HG03439 (cell line): ENCODE measurements around the gene BEST2.
"Not testable (repeated sequence)": the region's sequence is repeated elsewhere in the genome, so short reads cannot be mapped to it uniquely, and the experiment has no call there.

Experiments
- ATAC-seq: cut with Tn5 transposase; IDR thresholded peaks from one replicate; pipeline ENCODE4 v1.9.1; 2021; ENCODE audit warnings: mild to moderate bottlenecking, moderate library complexity; ENCODE audit not compliant: unreplicated experiment

BEST2 gene

DNA sequence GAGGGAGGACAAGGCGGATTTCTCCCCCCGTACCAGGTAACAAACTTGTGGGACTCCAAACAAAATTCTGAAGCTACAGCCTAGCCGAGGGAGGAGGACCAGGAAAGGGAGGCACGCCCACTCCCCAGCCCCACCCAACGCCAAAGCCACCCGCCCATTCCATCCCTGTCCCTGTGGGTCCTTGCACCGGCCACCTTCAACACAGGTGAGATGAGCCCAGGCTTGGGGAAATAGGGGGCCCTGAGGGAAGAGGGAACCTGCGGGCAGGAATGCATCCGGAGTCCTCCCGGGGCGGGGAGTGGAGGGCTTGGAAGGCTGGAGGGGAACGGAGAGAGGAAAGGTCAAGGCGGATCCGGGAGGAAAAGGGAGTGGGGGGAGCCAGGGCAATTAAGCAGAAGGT is at the start of gene BEST2:
BEST2 (plus strand) TSS at position 157 of the 400 bp plus-strand sequence. CDS start 802 bp downstream, outside the sequence.
- no peak for ATAC-seq

DNA sequence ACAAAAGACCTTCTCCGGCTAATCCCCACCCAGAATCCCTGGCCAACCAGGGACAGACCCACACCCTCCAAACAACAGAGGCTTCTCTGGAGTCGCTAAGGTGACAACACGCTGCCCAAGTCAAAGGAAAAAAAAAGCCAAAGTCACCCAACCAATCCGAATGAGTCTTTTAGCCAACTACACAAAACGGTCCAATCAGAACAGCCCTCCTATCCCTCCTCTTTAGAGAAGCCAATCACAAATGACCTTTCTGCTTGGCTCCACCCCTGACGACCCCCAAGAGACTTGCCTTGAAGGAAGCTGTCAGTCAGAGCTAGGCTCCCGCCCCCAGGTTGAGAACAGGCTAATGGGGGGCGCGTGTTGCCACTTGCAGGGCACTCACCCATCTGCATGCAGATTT is 48.5 kb upstream of the BEST2 start:
- ATAC-seq = no peak

DNA sequence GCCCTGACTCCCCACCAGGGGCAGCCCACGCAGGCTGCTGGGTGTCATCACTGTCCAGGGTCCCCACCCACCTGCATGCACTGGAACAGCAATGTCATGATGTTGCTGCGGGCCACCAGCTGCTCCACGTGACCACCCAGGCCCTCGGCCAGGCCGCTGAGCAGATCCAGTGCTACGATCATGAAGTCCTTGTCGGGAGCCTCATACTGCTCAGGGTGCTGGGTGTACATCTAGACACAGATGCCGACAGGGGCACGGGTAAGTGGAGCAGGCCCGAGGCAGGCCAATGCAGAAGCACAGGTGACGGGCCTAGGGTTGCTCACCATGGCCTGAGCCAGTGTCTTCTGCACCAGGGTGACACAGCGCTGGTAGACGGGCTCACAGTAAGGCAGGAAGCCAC is 46.4 kb upstream of the BEST2 start:
- ATAC-seq = no peak

DNA sequence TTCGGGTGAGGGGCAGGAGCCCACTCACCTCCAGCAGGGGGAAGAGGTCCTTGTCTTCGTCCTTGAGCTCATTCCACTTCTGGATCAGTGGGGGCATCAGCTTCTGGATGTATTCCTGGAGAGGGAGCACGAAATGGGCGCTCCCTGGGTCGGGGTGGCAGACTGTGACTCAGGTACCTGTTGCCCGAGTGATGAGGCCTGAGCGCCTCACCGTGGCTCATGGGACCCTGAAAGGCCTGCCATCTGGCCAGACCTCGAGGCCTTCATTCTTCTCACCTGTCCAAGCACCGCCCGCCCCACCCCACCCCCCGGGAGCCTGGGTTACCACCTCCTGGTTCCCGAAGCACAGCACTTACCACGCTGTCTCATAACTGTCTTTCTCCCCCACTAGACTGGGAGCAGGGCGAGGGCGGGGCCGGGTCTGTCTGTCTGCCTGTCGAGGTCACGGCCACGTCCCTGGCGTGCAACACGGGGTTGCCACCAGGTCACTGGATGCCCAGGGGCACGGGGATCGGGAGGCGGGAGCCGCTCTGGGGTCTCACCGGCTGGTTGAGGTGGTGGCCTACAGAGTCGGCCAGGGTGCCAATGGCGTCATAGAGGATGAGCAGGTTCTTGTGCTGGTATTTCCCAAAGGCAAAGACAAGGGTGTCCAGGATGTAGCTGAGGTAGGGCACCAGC is 45.8 kb upstream of the BEST2 start:
- no peak for ATAC-seq

DNA sequence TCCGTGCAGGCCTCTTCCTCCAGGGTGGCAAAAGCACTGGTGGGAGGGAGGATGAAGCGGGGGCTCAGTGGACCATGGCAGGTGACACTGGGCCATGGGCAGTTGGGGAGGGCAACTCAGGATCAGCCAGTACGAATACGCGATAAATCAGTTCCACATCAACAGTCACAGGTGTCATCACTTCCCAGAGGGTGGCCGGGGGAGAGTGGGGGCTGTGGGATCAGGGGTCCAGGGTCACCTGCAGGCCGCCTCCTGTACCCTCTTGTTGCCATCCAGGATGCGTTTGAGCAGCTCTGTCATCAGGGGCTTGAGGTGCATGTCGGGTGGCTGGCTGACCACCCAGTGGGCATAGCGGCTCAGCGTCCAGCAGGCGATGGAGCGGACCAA is 45.3 kb upstream of the BEST2 start:
- no peak for ATAC-seq

DNA sequence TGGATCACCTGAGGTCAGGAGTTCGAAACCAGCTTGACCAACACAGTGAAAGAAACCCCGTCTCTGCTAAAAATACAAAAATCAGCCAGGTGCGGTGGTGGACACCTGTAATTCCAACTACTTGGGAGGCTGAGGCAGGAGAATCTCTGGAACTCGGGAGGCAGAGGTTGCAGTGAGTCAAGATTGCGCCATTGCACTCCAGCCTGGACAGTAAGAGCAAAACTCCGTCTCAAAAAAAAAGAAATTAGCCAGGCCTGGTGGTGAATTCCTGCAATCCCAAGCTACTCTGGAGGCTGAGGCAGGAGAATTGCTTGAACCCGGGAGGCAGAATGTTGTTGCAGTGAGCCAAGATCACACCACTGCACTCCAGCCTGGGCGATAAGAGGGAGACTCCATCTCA is 43.0 kb upstream of the BEST2 start:
- ATAC-seq = no peak

DNA sequence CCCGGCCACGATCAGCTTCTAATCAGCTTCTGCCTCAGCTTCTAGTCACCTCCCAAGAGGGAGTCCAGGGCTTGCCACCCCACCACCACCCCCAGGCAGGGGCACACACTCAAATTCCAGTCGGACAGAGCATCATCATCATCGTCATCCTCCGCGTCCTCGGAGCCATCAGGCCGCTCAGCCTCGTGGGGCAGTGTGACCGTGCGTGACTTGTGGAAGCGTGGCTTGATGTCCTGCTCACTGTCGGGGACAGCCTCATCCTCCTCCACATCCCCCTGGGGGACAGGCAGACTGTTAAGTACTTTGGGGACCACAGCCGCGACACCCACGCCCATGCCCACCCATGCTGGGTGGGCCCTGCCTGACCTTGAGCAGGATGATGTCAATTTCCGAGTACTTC is 40.4 kb upstream of the BEST2 start:
- ATAC-seq = no peak

DNA sequence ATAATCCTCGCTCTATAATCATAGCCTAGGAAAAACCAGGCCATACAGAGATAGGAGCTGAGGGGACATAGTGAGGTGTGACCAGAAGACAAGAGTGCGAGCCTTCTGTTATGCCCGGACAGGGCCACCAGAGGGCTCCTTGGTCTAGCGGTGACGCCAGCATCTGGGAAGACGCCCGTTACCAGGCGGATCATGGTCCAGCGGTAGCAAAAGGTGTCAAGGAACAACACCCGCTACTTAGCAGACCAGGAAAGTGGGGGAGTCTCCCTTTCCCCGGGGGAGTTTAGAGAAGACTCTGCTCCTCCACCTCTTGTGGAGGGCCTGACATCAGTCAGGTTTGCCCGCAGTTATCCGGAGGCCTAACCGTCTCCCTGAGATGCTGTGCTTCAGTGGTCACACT is 39.5 kb upstream of the BEST2 start:
- not testable (repeated sequence) for ATAC-seq

DNA sequence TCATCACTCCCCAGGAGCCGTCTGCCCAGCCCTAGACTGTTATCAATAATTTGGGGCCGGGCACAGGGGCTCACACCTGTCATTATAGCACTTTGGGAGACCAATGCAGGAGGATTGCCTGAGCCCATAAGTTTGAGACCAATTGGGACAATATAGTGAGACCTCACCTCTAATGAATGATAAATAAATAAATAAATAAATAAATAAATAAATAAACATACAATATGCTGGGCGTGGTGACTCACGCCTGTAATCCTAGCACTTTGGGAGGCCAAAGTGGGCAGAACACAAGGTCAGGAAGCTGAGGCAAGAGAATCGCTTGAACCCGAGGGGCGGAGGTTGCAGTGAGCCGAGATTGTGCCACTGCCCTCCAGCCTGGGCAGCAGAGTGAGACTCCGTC is 38.3 kb upstream of the BEST2 start:
- not testable (repeated sequence) for ATAC-seq

DNA sequence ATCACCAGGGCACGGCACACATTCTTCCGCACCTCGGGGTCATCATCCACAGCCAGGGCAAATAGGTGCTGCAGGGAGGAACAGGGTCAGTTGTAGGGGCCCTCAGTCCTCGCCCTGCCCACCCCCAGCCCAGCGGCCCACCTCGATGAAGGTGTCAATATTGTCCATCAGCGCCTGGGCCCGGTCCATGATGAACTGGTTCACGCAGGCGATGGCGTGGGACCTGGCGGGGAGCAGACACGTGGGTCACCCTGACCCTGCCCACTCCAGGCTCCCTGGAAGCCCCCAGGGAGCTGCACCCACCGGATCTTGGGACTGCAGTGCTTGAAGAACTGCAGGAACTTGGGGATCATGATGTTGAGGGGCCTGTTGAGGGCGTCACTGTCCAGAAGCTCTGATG is 36.5 kb upstream of the BEST2 start:
- ATAC-seq = no peak

DNA sequence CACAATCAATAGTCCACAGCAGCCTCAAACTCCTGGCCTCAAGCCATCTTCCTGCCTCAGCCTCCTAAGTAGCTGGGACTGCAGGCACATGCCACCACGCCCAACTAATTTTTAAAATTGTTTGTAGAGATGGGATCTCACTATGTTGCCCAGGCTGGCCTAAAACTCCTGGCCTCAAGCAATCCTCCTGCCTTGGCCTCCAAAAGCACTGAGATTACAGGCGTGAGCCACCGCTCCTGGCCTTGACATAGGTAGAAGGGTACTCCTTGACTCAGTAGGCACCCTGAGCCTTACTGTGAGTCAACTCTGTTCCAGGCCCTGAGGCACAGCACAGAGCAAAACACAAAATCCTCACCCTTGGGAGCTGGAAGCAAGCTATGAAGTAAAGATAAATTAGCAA is 35.7 kb upstream of the BEST2 start:
- no peak for ATAC-seq

DNA sequence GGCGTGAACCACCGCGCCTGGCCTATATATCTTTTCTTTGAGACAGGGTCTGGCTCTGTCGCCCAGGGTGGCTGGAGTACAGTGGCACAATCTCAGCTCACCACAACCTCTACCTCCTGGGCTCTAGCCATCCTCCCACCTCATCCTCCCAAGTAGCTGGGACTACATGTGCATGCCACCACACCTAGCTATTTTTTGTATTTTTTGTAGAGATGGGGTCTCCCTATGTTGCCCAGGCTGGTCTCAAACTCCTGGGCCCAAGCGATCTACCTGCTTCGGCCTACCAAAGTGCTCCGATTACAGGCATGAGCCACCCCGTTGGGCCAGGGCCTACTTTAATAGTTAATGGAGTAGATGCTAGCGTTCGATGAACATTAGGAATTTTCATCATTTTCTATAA is 31.3 kb upstream of the BEST2 start:
- ATAC-seq = no peak

DNA sequence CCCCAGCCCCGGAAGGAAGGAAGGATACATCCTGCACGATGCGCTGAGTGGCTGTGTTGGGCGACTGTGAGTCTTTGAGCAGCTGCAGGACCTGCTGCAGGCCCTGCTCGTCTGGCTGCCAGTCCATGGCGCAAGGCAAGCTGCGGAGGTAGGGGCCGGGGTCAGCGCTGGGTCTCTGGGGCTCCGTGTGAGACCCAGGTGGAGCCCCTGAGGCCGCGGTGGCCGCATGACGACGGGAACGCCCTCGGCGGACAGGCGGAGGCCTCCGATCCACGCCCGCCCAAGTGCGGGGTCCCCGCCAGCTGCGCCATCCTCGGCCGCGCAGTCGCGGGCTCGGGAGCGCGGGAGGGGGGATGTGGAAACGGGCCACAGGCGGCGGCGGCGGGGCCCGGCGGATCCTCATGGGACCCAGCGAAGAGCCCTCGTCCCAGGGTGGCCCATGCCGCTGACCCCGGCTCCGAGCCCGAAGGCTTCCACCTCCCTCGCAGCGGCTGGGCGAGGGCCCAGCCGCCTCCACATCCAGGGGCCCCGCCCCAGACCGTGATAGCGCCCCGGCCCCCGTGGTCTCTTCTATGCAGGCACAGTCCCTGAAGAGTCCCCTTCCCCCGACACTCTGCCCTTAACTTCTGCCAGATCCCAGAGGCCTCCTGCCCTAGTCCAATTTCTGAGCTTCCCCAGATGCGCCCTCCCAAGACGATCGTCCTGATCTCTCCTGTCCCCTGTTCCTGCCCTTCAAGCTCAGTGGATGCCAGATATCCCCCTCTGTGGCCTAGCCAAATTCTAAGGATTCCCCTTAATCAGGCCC is 30.5 kb upstream of the BEST2 start:
- ATAC-seq = no peak

DNA sequence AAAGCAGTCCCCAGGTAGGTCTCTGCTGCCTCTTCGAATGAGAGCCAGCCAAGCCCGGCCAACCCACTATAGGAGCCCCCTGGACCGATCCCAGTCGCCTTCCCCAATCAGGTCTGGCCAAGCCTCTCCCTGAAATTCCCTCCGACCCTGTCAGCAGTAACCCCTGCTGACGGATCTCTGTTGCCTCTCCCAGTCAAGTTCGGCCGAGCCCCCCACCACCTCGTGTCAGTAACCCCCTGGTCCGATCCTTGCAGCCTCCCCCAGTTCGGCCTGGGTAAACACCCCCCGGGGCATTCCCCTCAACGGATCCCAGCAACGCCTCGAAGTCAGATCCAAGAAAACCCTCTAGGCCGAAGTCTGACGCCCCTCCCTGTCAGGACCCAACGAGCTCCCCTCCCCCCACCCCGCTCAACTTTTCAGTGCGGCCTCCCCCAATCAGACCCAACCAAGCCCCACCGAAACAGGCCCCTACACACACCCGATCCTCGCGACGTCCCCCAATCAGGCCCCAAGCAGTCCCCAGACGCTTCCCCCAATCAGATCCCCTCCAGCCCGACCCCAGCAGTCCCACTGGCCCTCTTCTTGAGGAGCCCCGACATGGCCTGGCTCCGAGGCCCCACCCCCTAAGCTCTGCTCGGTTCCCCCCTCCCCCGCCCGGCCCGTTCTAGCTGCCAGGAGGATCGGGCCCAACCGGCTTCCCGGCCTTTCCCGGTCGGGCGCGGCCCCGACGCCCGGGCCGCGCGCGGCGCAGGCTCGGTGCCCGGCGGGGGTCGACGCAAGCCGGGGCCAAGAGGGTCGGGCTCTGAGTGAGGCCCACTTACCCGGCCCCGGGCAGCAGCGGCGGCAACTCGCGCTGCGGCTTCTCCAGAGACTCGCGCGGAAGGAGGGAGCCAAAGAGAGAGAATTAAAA is 29.7 kb upstream of the BEST2 start:
- ATAC-seq = peak; percentile 14

DNA sequence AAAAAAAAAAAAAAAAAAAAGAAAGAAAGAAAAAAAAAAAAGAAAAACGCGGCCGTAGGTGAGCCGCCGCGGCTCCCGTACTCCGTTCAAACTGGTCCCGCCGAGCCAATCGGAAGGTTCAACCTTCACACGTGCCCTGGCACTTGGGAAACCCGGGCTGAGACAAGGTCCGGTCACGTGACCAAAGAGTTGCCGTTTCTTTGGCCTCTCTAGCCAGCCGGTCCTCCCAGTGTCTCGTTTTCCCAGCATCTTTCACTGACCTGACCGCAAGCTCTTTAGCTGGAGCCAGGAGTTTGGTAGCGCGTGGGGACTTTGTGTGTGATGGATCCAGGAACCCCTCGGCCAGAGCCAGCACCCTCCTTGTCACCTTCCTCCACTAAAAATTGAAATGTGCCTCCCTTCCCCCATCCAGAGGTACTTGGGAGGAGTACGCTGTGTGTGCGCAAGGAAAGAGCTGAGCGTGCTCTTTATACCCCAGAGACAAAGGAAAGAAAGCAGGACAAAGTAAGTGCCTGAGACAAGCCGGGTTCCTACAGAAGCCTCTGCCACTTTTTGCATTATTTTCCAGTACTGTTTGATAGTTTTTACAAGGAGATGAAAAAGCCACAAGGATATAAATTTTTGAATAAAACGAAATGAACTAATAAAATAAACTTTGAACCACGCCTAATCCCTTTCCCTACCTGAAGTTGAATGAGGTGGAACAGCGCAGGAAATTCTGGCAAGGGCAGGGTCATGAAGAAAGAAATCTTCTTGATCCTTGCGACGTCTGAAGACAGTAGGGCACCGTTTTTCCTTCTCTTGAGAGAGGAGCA is 28.8 kb upstream of the BEST2 start:
- ATAC-seq = peak; percentile 82

DNA sequence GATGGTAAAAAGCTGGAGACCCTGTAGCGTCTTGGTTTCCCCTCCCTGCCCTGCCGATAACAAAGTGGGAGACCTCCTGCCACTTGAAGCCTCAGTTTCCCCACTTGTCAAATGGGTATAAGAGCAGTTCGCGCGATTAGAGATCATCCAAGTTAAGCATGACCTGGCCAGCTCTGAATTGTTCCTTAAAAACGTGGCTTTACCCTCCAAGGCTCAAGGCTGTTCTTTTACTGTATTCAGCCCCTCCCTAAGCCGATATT is 28.3 kb upstream of the BEST2 start:
- no peak for ATAC-seq

DNA sequence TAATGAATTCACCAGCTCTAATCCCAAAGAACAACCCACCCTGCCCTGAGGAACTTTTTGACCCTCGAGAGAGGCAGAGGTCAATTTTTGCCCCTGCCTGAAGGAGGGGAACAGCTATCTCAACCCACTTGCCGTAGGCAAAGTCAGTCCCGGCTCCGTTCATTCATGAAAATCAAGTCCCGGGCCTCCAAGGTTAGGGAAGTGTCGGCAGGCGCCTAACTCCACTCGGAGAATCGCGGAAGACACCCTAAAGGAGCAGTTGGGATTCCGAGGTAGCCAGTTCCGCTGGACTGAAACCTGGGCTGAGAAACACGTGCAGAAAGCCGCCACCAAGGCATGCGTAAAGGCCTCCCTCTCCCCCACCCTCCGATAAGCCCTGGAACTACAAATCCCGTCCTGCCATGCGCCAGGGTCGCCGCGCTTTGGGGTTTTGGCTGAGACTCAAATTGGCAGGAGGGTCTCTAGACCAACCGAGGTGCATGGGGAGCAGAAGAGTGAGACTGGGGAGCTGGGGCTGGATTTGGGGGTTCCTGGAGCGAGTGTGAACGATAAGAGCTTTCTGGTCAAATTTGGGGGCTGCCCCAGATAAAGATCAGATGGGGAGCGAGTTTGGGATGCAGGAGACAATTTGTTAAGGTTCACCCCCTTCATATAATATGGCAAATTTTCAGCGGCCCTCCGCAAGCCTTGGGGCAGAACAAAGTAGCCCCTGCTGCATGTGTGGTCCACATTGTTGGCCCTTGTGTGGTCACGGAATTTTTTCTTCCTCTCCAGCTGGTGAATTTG is 27.8 kb upstream of the BEST2 start, which contains the start of gene TNPO2:
TNPO2 (minus strand) TSS at position 292 of the 786 bp plus-strand sequence. CDS start 2,955 bp downstream, outside the sequence.
- no peak for ATAC-seq

DNA sequence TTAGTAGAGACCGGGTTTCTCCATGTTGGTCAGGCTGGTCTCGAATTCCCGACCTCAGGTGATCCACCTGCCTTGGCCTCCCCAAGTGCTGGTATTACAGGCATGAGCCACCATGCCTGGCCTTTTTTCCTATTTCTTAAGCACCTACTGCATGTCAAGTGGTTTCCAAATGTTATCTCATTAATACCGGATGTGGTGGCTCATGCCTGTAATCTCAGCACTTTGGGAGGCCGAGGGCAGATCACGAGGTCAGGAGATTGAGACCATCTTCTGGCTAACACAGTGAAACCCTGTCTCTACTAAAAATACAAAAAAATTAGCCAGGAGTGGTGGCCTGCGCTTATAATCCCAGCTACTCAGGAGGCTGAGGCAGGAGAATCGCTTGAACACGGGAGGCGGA is 26.0 kb upstream of the BEST2 start:
- not testable (repeated sequence) for ATAC-seq

DNA sequence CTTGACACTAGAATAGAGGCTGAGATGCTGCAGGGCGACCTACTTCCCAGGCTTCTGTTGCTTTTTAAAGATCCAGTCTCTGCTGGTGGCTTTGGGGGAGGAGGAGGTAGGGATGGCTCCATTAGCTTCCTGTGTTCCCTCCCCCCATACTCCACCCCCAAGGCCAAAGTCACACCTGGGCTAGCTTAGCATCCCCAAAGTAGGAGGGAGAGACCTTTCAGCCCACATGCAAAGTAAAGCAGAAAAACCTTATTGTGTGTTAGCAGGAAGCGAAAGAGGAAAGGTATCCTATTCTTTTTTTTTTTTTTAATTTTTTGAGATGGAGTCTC is 24.6 kb upstream of the BEST2 start:
- ATAC-seq = no peak

DNA sequence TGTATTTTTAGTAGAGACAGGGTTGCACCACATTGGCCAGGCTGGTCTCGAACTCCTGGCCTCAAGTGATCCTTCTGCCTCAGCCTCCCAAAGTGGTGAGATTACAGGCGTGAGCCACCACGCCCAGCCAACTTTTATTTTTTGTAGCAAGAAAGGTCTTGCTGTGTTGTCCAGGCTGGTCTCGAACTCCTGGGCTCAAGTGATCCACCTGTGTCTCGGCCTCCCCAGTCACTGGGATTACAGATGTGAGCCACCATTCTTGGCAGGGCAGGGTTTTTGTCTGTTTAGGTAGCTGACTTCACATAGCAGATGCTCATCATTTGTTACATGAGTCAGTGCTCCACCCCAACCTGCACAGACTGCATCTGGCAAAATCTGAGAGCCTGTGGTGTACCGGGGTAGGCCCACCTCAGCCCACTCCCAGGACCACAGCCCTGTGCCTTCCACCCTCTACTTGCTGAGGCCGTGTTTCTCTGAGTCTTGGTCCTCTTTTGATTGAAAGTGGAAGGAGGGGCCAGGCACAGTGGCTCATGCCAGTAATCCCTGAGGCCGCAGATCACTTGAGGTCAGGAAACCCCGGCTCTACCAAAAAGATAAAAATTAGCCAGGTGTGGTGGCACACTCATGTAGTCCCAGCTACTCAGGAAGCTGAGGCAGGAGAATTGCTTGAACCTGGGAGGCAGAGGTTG is 23.7 kb upstream of the BEST2 start:
- no peak for ATAC-seq
